ENCODE data around the gene PITPNM2.

DNA sequence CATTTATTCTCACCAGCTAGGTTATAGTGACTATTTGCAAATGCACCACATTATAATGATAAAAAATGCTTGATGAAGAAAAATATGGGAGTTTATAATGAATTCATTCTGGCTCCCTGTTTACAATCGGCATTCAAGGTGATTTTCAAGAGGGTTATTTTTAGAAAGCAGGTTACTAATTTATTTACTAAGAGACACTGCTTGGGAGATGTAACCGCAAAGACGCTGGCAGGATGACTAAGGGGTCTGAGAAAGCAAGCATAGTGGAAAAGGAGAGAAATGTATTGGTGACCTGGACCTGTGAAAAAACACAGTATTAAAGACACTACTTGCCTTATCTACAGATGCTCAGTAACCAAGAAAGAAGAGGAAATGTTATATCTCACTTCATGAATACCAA is 13.3 kb upstream of the PITPNM2 start:
- no peak for TF ChIP-seq POLR2A (IDR thresholded peaks at IDR 0.05)
- TF ChIP-seq, protein P1, sequence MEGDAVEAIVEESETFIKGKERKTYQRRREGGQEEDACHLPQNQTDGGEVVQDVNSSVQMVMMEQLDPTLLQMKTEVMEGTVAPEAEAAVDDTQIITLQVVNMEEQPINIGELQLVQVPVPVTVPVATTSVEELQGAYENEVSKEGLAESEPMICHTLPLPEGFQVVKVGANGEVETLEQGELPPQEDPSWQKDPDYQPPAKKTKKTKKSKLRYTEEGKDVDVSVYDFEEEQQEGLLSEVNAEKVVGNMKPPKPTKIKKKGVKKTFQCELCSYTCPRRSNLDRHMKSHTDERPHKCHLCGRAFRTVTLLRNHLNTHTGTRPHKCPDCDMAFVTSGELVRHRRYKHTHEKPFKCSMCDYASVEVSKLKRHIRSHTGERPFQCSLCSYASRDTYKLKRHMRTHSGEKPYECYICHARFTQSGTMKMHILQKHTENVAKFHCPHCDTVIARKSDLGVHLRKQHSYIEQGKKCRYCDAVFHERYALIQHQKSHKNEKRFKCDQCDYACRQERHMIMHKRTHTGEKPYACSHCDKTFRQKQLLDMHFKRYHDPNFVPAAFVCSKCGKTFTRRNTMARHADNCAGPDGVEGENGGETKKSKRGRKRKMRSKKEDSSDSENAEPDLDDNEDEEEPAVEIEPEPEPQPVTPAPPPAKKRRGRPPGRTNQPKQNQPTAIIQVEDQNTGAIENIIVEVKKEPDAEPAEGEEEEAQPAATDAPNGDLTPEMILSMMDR (IDR thresholded peaks at IDR 0.05): no peak
